Naive thymus-derived CD4-positive, alpha-beta T cell (primary cell): ENCODE measurements around the gene ANKRD55. TPM values are rescaled to one million over a fixed set of nuclear protein-coding genes. Genes with fewer than 3 reads are reported as not detected.
A peak's percentile ranks its signal among the peaks of the same experiment; 100 is the strongest.
"Not testable (repeated sequence)": the region's sequence is repeated elsewhere in the genome, so short reads cannot be mapped to it uniquely, and the experiment has no call there.

Experiments used
- ATAC-seq: fragments of 150-1000 bp; cut with Tn5 transposase; 2 replicates; pipeline ENCODE4 v1.10.0; 2021; ENCODE audit warnings: mild to moderate bottlenecking, moderate library complexity
- CTCF ChIA-PET: fragments of 350-600 bp; sonication (Branson Sonifier 250); formaldehyde crosslinking; loops from one replicate; lab custom pipeline; 2021; ENCODE audit warnings: antibody characterized with exemption; lab: Charles Lee
- POLR2A ChIA-PET: fragments of 350-600 bp; sonication (Branson Sonifier 250); formaldehyde crosslinking; loops from one replicate; lab custom pipeline; 2021; ENCODE audit warnings: antibody characterized with exemption, inconsistent platforms; lab: Charles Lee
- DNase-seq, 9 donors: peaks; one replicate each; pipeline versions ENCODE4 v3.0.0 to v3.0.0-alpha.2; 2020 to 2022; ENCODE audit warnings: mixed read lengths in 1 of 9
- H3K27ac ChIP-seq: one replicate; pipeline ENCODE4 v1.7.0; 2013; ENCODE audit warnings: mild to moderate bottlenecking, low read depth, low read length, moderate library complexity
- H3K27me3 ChIP-seq, 2 donors: one replicate each; pipeline ENCODE4 v1.7.0; 2013; ENCODE audit warnings: low read length in 2 of 2, mild to moderate bottlenecking in 2 of 2, moderate library complexity in 2 of 2; ENCODE audit not compliant: control insufficient read depth in 2 of 2, insufficient read depth in 2 of 2
- H3K36me3 ChIP-seq, 3 experiments: 1 replicate in 2 of 3; 2 replicates in 1 of 3; pipeline ENCODE4 v1.7.0; 2013; ENCODE audit warnings: low read length in 3 of 3, mild to moderate bottlenecking in 3 of 3, moderate library complexity in 1 of 3; ENCODE audit not compliant: insufficient read depth in 3 of 3, control insufficient read depth in 2 of 3
- H3K4me1 ChIP-seq, 2 donors: one replicate each; pipeline ENCODE4 v1.7.0; 2013; ENCODE audit warnings: low read length in 2 of 2, mild to moderate bottlenecking in 2 of 2, moderate library complexity in 1 of 2; ENCODE audit not compliant: control insufficient read depth in 2 of 2, insufficient read depth in 2 of 2
- H3K4me3 ChIP-seq: 2 replicates; pipeline ENCODE4 v1.7.0; 2013; ENCODE audit warnings: mild to moderate bottlenecking, low read length
- H3K9me3 ChIP-seq, 3 experiments: 1 replicate in 2 of 3; 2 replicates in 1 of 3; pipeline ENCODE4 v1.7.0; 2013; ENCODE audit warnings: low read length in 3 of 3; ENCODE audit not compliant: control insufficient read depth in 2 of 3
- H3K27ac Mint-ChIP-seq, 9 donors: one replicate each; pipeline ENCODE4 v1.8.0; 2020 to 2022; ENCODE audit warnings: mixed read lengths in 9 of 9, mild to moderate bottlenecking in 8 of 9, moderate library complexity in 5 of 9, inconsistent platforms in 2 of 9
- H3K27me3 Mint-ChIP-seq, 5 donors: one replicate each; pipeline ENCODE4 v1.8.0; 2021 to 2022; ENCODE audit warnings: mixed read lengths in 5 of 5, mild to moderate bottlenecking in 1 of 5
- H3K36me3 Mint-ChIP-seq, 5 donors: one replicate each; pipeline ENCODE4 v1.8.0; 2020 to 2022; ENCODE audit warnings: mixed read lengths in 5 of 5, mild to moderate bottlenecking in 3 of 5, inconsistent platforms in 1 of 5
- H3K4me1 Mint-ChIP-seq, 7 donors: one replicate each; pipeline ENCODE4 v1.8.0; 2020 to 2022; ENCODE audit warnings: mixed read lengths in 7 of 7, mild to moderate bottlenecking in 3 of 7, inconsistent platforms in 1 of 7
- H3K4me3 Mint-ChIP-seq, 10 donors: one replicate each; pipeline ENCODE4 v1.8.0; 2020 to 2022; ENCODE audit warnings: mild to moderate bottlenecking in 10 of 10, mixed read lengths in 10 of 10, moderate library complexity in 6 of 10, inconsistent platforms in 2 of 10
- H3K9me3 Mint-ChIP-seq, 11 donors: one replicate each; pipeline ENCODE4 v1.8.0; 2020 to 2022; ENCODE audit warnings: mixed read lengths in 11 of 11, mild to moderate bottlenecking in 4 of 11, inconsistent platforms in 1 of 11, moderate library complexity in 1 of 11
- intact Hi-C, 2 donors: fragments of 100-400 bp; cut with micrococcal nuclease; formaldehyde crosslinking; loops; one replicate each; pipeline ENCODE4 v1.15.1; 2023
- polyA plus RNA-seq, 2 donors: library from polyadenylated mRNA; unstranded; fragments of 300-500 nt; fragmentation: Illumina TruSeq; gene quantifications; one replicate each; pipeline ENCODE4 v1.2.3, GENCODE V29; 2021
- total RNA-seq, 6 experiments: library from RNA in 5 of 6; stranded (reverse) in 5 of 6; gene quantifications; 1 replicate in 5 of 6; 2 replicates in 1 of 6; pipeline ENCODE4 v1.2.3 and lab custom pipeline; 2021 to 2026

The ANKRD55 gene
- total and polyA plus RNA-seq, 7 experiments from 2014 or later = 7.1 to 89.7 (median 24.4) TPM

DNA sequence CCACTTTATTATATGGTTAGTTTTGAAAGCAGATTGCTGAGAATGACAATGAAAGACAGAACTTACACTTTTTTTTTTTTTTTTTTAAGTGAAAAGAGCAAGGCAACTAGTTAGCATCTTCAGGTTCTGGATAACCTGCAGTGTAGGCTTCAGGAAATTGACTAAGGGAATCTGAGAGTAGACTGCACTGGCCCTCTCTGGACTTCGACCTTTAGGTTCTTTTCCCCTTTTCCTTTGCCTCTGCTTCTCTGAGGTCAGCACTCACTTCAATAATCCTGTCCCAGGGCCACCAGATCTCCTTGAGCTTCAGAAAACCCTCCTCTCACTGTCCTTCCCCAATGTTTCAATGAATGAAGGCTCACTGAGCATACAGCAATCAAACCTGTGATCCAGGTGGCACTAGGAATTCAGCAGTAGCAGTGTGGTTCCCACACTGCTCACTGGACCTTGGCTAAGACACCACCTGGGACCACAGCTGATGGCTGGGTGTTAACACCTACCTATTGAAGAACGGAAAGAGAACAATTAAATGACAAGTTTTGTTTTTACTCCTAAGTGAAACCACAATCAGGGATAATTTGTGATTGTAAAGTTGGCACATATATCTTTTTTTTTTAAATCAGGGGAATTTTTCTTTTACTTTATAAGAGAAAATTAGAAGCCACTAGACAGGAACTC is 152.6 kb downstream of the ANKRD55 start:
- CTCF ChIA-PET = interaction anchor here (0.6 to 1.8 kb wide), 5 partner anchors 14 to 1113 kb away, joined by 3 to 5 read pairs (median 4); no protein-coding TSS in a partner anchor
- Mint-ChIP-seq H3K27ac (peak overlapping the region; percentile 64 to 94 (median 88)), H3K27me3 (peaks cover 0 to 6% (median 0%) of the 10 kb centered on the region in 5 donors), H3K4me1 (peaks cover 28 to 89% (median 70%) of the 10 kb centered on the region in 7 donors), H3K9me3 (peaks cover 0 to 3% (median 0%) of the 10 kb centered on the region in 11 donors), H3K36me3 (peaks cover 0 to 21% (median 7%) of the 10 kb centered on the region in 5 donors), H3K4me3 (peak overlapping the region; percentile 17 to 83 (median 65))
- Histone ChIP-seq H3K36me3 (no peaks in the 10 kb centered on the region), H3K27ac (peak overlapping the region; percentile 43), H3K4me3 (no peak overlapping the region), H3K27me3 (no peaks in the 10 kb centered on the region), H3K4me1 (peaks cover 0 to 36% of the 10 kb centered on the region in 2 donors), H3K9me3 (no peaks in the 10 kb centered on the region)
- ATAC-seq (peak; percentile 36), DNase-seq (no peak)
- intact Hi-C loops = loop anchor here in 1 of 2 donors (1.0 kb wide), 2 partner anchors 11 kb away; no protein-coding TSS in a partner anchor
- POLR2A ChIA-PET = interaction anchor here (0.6 to 2.1 kb wide), 11 partner anchors 9 to 1140 kb away, joined by 3 to 8 read pairs (median 4); no protein-coding TSS in a partner anchor

DNA sequence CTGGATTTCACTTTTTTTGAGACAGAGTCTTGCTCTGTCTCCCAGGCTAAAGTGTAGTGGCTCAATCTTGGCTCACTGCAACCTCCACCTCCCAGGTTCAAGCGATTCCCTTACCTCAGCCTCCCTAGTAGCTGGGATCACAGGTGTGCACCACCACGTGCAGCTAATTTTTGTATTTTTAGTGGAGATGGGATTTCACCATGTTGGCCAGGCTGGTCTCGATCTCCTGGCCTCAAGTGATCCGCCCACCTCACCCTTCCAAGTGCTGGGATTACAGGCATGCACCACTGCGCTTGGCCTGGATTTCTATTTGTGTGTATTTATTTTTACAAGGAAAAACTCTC is 154.0 kb downstream of the ANKRD55 start:
- ChIA-PET POLR2A (interaction anchor here (1.1 to 2.1 kb wide), 7 partner anchors 9 to 96 kb away, joined by 3 to 7 read pairs (median 6); no protein-coding TSS in a partner anchor), CTCF (interaction anchor here (0.7 to 1.8 kb wide), 3 partner anchors 10 to 96 kb away, joined by 3 to 5 read pairs (median 5); no protein-coding TSS in a partner anchor)
- H3K9me3 Mint-ChIP-seq, H3K27ac ChIP-seq, ATAC-seq, H3K36me3 ChIP-seq, H3K4me3 ChIP-seq, H3K27me3 Mint-ChIP-seq, H3K9me3 ChIP-seq, DNase-seq, H3K27me3 ChIP-seq, intact Hi-C loops, H3K4me3 Mint-ChIP-seq: not testable (repeated sequence)
- Mint-ChIP-seq H3K27ac (peak overlapping the region in 1 of 9 donors; percentile 13), H3K36me3 (peaks cover 0 to 21% (median 7%) of the 10 kb centered on the region in 5 donors), H3K4me1 (peaks cover 28 to 89% (median 71%) of the 10 kb centered on the region in 7 donors)
- peaks cover 0 to 35% of the 10 kb centered on the region in 2 donors for H3K4me1 ChIP-seq

DNA sequence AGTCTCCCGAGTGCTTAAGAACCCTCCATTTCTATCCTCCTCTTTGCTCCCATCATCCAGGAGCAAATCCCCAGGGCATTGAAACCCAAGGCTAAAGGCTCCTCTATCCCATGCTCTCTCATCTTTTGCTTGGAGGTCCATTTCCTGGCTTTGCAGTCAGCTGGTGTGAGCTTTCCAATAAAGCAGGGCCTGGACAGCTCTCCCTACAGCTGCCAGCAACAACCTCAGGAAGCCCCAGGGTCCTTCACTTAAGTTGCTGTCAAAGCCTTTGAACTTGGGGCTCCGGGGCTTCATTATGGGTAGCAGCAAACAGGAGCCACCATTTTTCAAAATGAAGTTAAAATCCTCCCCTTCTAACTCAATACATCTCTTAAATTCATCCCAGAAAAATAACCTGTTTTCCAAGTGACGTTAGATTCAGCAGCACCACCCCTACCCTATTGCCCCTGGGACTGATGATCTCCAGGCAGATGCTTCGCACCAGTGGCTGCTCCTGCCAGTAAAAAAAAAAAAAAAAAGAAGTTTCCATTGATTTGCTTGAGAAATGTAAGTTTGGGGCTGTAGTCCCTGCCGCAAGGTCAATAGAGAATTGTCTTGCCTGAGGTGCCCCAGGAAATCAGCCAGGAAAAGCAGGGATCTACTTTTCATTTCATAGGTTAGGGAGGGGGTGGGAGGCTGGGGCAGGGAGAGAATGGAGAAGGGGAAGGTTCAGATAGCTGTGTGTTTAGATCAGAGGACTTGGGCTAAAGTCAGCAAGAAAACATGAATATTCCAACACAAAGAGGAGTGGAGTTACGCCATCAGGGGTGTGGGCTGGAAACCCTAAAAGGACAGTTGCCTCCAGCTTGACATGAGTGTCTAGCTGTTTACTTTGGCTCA is 154.6 kb downstream of the ANKRD55 start:
- no peak overlapping the region for H3K4me3 ChIP-seq
- POLR2A ChIA-PET = interaction anchor here (0.6 to 5.4 kb wide), 8 partner anchors 8 to 95 kb away, joined by 3 to 38 read pairs (median 4); no protein-coding TSS in a partner anchor
- no peaks in the 10 kb centered on the region for H3K9me3 ChIP-seq
- DNase-seq = no peak
- H3K4me1 ChIP-seq = peaks cover 0 to 41% of the 10 kb centered on the region in 2 donors
- no peak for ATAC-seq
- no peaks in the 10 kb centered on the region for H3K27me3 ChIP-seq
- no peaks in the 10 kb centered on the region for H3K36me3 ChIP-seq
- CTCF ChIA-PET = interaction anchor here (0.8 to 1.8 kb wide), 2 partner anchors 16 to 96 kb away, joined by 3 to 5 read pairs; no protein-coding TSS in a partner anchor
- peaks cover 0 to 4% (median 0%) of the 10 kb centered on the region in 11 donors for H3K9me3 Mint-ChIP-seq
- no peak overlapping the region for H3K27ac ChIP-seq
- H3K4me3 Mint-ChIP-seq = peak overlapping the region in 2 of 10 donors; percentile 17 to 55
- peaks cover 31 to 89% (median 71%) of the 10 kb centered on the region in 7 donors for H3K4me1 Mint-ChIP-seq
- intact Hi-C loops = no loop called here
- peak overlapping the region in 6 of 9 donors; percentile 15 to 82 (median 73) for H3K27ac Mint-ChIP-seq
- peaks cover 0 to 6% (median 0%) of the 10 kb centered on the region in 5 donors for H3K27me3 Mint-ChIP-seq
- peaks cover 0 to 19% (median 6%) of the 10 kb centered on the region in 5 donors for H3K36me3 Mint-ChIP-seq

DNA sequence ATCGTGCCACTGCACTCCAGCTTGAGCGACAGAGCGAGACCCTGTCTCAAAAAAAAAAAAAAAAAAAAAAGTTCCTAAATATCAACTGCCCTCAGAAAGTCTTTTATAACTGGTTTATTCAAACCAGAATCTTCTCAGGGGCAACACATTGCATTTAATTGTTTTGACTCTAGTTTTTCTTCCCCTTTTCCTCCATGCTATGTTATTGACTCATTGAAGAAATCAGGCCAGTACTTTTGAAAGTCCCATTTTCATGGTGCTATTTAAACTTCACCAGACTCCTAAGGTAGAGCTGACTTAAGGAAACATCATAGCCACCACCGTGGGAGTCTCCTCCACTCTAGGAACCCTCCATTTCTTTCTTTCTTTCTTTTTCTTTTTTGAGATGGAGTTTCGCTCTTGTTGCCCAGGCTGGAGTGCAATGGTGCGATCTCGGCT is 155.3 kb downstream of the ANKRD55 start:
- H3K36me3 Mint-ChIP-seq = peaks cover 0 to 23% (median 6%) of the 10 kb centered on the region in 5 donors
- peaks cover 31 to 92% (median 75%) of the 10 kb centered on the region in 7 donors for H3K4me1 Mint-ChIP-seq
- ChIA-PET POLR2A (interaction anchor here (0.6 to 5.4 kb wide), 5 partner anchors 10 to 94 kb away, joined by 3 to 38 read pairs (median 3); no protein-coding TSS in a partner anchor), CTCF (interaction anchor here (0.7 kb wide), 1 partner anchor 12 kb away, joined by 5 read pairs; no protein-coding TSS in a partner anchor)
- Histone ChIP-seq H3K9me3 (no peaks in the 10 kb centered on the region), H3K4me3 (no peak overlapping the region), H3K4me1 (peaks cover 0 to 48% of the 10 kb centered on the region in 2 donors), H3K27ac (no peak overlapping the region), H3K27me3 (no peaks in the 10 kb centered on the region), H3K36me3 (no peaks in the 10 kb centered on the region)
- peaks cover 0 to 4% (median 0%) of the 10 kb centered on the region in 11 donors for H3K9me3 Mint-ChIP-seq
- DNase-seq = no peak
- H3K4me3 Mint-ChIP-seq = peak overlapping the region in 1 of 10 donors; percentile 17
- no peak for ATAC-seq
- peak overlapping the region in 5 of 9 donors; percentile 15 to 82 (median 70) for H3K27ac Mint-ChIP-seq
- H3K27me3 Mint-ChIP-seq = peaks cover 0 to 6% (median 0%) of the 10 kb centered on the region in 5 donors
- intact Hi-C loops = no loop called here

DNA sequence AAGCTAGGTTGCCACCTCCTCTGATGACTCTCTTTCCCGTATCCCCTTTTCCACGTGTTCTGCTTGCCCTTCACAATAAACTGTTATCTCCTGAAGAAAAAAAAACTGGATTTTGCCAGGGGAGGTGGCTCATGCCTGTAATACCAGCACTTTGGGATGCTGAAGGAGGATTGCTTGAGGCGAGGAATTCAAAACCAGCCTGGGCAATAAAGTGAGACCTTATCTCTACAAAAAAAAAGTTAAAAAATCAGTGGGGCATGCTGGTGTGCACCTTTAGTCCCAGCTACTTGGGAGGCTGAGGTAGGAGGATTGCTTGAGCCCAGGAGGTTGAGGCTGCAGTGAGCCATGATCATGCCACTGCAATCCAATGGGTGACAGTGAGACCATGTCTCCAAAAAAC is 156.6 kb downstream of the ANKRD55 start:
- H3K27ac Mint-ChIP-seq = peak overlapping the region in 4 of 9 donors; percentile 41 to 99 (median 64)
- H3K27ac ChIP-seq = no peak overlapping the region
- no peaks in the 10 kb centered on the region for H3K9me3 ChIP-seq
- ChIA-PET CTCF (no interaction called here), POLR2A (interaction anchor here (0.7 to 8.6 kb wide), 3 partner anchors 20 to 84 kb away, joined by 3 to 76 read pairs (median 38); partner anchors contain the start of gene IL6ST)
- no peaks in the 10 kb centered on the region for H3K36me3 ChIP-seq
- H3K4me3 Mint-ChIP-seq = peak overlapping the region in 2 of 10 donors; percentile 13 to 39
- peaks cover 0 to 24% (median 3%) of the 10 kb centered on the region in 5 donors for H3K36me3 Mint-ChIP-seq
- H3K4me1 ChIP-seq = peaks cover 0 to 50% of the 10 kb centered on the region in 2 donors
- DNase-seq (no peak), ATAC-seq (no peak)
- H3K4me1 Mint-ChIP-seq = peaks cover 35 to 94% (median 75%) of the 10 kb centered on the region in 7 donors
- no peaks in the 10 kb centered on the region for H3K27me3 ChIP-seq
- H3K9me3 Mint-ChIP-seq = peaks cover 0 to 3% (median 0%) of the 10 kb centered on the region in 11 donors
- no peak overlapping the region for H3K4me3 ChIP-seq
- intact Hi-C loops = no loop called here
- peaks cover 0 to 6% (median 0%) of the 10 kb centered on the region in 5 donors for H3K27me3 Mint-ChIP-seq
